ENCODE results near the gene PPP1R9A.

Gene PPP1R9A

DNA sequence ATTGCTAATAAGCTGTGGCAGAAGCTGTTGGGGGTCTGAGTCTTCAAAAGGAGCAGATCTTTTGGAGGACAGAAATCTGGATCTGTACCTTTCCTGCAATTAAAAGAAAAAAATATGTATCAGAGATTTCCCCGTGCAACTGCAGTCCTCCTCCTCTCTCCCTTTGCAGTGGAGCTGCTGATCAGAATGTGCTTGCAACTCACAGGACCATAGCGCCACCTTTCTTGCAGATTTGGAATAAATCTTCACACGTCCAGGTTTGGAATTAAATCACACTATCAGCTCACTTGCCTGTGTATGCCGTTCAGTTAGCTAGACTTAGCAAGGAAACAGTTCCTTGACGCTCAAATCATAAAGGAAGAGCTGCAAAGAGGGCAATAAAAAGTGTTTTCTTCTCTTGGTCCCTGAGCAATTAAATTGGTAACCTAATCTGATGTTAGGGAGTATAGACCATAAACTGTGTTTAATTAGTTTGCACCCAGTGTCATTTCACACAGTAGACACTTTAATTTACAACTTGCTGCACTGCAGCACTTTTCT lies 339.5 kb downstream of the PPP1R9A start:
- in situ Hi-C loops (cut with HindIII; ENCODE audit: low sequenced_read_pairs) = no loop called here

DNA sequence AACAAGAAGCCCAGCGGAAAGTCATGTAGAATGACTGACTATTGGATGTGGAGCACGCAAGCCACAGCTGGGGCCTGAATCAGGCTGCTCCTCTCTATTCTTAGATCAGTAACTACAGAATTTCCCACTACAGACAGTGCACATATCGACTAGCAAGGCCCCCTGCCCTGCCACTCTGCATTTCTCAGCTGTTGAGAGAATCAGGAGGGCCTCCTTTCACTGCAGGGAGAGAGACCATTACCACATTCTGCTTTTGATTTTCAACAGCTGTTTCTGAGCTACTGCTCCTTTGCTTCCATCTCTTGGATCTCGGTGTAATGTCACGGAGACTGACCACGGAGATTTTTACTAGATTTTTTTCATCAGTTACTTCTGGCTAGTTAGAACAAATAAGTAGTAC lies 343.2 kb downstream of the PPP1R9A start:
- in situ Hi-C loops (cut with HindIII; ENCODE audit: low sequenced_read_pairs) = no loop called here

DNA sequence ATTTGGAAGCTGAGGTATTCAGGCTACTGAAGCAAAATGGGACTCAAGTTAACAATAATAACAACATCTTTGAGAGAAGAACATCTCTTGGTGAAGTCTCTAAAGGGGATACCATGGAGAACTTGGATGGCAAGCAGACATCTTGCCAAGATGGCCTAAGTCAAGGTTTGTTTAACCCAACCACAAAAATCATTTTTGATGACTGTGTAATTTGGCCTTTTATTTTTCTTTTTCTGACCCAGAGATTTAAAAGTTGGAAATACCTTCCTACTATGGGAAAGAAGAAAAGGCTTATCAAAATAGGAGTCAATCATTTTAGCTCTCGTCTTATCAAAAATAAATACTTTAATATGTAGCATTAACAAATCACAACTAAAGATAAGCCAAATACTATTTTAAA lies 344.6 kb downstream of the PPP1R9A start:
- in situ Hi-C loops (cut with HindIII; ENCODE audit: low sequenced_read_pairs) = no loop called here

- in situ Hi-C loops (cut with HindIII; ENCODE audit: low sequenced_read_pairs) = no loop called here
These were observed 346.6 kb downstream of the PPP1R9A start for GRCh38 chr7:95253986-95254385.

DNA sequence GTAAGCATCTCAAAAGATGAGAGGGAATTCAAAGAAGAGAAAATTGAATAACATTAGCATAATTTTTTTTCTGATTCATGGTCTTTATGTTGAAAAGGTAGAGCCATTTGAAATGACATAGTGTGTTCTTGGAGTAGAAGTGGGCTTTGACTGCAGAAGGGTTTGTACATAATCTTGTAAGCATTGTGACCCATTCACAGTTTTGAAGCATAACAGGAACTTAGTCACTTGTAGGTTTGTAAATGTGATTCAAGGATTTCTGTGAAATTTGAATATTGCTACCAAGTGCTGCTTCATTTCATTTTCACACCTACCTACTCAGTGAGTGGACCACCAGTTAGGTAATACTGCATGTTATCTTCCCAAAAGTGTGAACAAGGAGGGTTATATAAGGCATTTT lies 348.3 kb downstream of the PPP1R9A start:
- in situ Hi-C loops (cut with HindIII; ENCODE audit: low sequenced_read_pairs) = no loop called here

- in situ Hi-C loops (cut with HindIII; ENCODE audit: low sequenced_read_pairs) = no loop called here
These were observed 354.6 kb downstream of the PPP1R9A start for GRCh38 chr7:95261895-95262415.

- in situ Hi-C loops (cut with HindIII; ENCODE audit: low sequenced_read_pairs) = no loop called here
These were observed 355.5 kb downstream of the PPP1R9A start for GRCh38 chr7:95262875-95263274.

DNA sequence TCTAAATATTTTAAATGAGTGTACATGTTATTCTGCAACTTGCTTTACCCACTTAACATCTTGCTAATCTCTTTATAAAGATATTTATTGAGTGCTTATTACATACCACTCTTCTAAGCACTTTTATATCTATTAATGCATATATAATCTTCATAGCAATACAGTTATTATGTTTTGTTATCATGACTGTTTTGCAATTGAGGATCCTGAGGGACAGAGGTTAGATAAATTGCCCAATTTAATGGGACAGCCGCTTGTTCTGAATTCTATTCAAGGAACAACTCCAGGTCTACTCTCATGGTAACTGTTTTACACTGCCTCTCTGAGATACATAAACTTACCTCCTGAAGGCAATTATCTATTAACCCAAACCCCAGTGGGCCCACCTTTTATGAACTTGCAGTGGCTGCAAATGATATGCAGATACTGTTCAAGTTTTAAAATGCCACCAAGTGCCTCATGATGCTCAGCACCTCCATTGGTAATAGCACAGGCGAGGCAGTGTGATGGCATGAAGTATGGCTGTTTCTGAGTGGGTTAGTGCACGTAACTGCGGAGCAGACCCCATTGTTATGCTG lies 356.5 kb downstream of the PPP1R9A start:
- in situ Hi-C loops (cut with HindIII; ENCODE audit: low sequenced_read_pairs) = no loop called here

DNA sequence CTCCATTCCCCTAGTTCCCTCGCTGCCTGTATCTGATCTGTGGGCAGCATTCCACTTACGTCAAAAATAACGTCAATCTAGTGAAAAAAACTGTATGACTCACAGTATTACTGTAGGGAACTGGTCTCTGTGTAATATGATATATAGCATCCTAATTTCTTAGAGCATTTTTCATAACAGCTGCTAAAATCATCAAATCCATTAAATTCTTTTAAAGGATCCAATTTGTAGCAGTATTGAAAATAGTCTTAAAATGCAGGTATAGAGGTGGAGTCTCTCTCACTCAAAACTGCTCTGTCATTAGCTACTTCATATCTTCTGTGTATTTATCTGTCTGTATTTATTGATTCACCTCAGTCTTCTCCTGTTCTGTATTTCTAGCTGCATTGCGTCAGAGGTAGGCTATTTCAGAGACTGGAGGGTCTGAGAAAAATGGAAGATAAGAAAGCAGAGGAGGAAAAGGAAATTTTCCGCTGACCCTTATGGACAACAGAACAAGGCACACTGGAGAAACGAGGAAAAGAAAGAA lies 357.0 kb downstream of the PPP1R9A start:
- in situ Hi-C loops (cut with HindIII; ENCODE audit: low sequenced_read_pairs) = no loop called here

GRCh38 chr7:95265634-95266033 lies 358.2 kb downstream of the PPP1R9A start:
- in situ Hi-C loops (cut with HindIII; ENCODE audit: low sequenced_read_pairs) = no loop called here

DNA sequence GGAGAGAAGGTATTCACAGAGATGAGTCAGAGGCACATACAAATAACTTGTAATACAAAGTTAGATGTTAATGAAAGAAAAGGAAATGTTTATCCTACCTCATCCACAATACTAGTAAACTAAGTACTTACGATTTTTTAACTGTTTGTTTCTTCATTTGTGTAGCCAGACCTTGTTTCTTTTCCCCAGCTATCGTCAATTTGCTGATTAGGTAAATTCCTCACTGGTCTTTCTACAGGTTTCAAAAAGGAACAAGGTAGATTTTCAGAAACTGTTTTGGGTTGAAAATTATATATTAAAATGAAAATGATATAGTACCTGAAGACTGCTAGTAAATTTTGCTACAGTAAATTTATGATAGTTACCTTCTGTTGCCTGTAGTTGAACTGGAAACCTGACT lies 360.4 kb downstream of the PPP1R9A start:
- in situ Hi-C loops (cut with HindIII; ENCODE audit: low sequenced_read_pairs) = no loop called here

- in situ Hi-C loops (cut with HindIII; ENCODE audit: low sequenced_read_pairs) = no loop called here
These were observed 362.2 kb downstream of the PPP1R9A start for GRCh38 chr7:95269640-95270039.

DNA sequence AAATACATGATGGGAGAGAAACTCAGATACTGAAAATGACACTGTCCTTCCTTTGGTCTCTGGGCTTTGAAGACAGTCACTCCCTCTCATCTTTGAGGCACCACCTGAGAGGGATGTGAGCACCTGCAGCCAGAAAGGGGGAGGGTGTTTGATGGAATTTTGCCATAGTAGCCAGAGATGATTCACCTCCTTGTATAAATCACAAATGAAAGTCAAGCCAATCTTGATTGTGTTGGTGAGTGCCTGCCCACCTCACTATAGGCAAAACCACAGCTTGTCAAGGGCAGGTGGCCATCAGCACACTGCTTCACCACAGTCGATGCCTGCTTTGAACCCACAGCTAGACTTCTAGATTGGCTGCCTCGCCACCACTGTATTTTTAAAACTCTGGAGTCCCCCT lies 368.7 kb downstream of the PPP1R9A start:
- in situ Hi-C loops (cut with HindIII; ENCODE audit: low sequenced_read_pairs) = no loop called here

DNA sequence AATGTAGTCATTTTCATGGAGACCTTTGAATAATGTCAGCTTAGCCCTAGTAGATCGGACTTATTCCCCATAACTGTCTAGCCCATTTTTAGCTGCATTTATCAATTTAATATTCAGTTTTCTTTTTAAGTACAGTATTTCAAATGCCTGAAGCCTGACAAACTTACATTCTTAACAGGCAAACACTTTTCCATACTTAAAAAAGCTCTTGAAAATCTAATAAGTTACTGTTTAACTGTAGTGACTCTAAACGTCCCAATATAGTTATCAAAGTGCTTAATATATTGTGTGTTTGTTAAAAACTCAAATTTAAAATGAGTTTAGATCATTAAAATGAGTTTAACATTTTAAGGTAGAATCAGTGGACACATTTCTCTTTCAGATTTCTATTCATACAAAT lies 372.0 kb downstream of the PPP1R9A start:
- in situ Hi-C loops (cut with HindIII; ENCODE audit: low sequenced_read_pairs) = no loop called here

- in situ Hi-C loops (cut with HindIII; ENCODE audit: low sequenced_read_pairs) = no loop called here
These were observed 378.7 kb downstream of the PPP1R9A start for GRCh38 chr7:95286096-95286495.

DNA sequence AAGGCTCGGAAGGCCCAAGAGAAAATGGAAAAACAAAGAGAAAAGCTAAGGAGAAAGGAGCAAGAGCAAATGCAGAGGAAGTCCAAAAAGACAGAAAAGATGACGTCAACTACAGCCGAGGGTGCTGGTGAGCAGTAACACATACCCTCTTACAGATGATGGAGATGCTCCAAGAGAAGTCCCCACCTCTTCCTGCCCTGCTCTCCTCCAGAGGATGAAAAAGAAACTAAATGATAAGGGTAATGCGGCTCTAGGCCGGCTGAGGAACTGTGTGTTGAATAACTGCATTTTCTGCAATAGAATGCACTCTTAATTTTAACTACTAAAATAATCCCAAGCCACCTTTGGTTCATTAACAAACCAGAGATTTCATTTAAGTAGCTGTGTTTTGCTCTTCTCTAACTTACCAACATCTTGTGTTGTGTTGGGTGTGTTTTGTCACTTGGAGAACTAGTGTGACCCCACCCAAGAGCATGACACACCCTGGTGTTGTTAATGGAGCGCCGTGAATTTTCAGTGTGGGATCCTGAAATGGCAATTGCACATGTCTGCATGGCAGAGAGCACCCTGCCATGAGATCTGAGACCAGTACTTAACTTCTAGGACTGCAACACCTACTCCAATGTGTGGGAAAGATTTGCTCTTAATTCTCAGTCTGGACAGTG lies 382.9 kb downstream of the PPP1R9A start:
- in situ Hi-C loops (cut with HindIII; ENCODE audit: low sequenced_read_pairs) = no loop called here

- in situ Hi-C loops (cut with HindIII; ENCODE audit: low sequenced_read_pairs) = no loop called here
These were observed 388.0 kb downstream of the PPP1R9A start for GRCh38 chr7:95295397-95295796.

DNA sequence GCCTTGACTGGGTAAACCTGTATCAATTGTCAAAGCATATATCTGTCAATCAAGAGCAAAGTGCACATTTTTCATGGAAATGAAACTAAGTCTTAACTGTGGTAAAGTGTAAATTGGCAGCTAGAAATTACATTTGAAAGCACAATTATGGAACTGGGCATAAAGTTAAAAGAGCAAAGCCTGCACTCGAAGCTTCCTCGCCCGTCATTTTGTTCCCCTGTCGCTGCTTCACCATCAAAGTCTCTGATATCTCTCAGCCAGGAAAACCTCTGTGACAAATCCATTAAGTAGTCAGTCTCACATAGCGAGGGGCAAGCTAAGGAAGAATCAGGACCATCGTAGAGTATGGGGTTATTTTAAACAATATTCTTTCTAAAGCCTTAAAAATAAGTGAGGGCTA lies 389.1 kb downstream of the PPP1R9A start:
- in situ Hi-C loops (cut with HindIII; ENCODE audit: low sequenced_read_pairs) = no loop called here

DNA sequence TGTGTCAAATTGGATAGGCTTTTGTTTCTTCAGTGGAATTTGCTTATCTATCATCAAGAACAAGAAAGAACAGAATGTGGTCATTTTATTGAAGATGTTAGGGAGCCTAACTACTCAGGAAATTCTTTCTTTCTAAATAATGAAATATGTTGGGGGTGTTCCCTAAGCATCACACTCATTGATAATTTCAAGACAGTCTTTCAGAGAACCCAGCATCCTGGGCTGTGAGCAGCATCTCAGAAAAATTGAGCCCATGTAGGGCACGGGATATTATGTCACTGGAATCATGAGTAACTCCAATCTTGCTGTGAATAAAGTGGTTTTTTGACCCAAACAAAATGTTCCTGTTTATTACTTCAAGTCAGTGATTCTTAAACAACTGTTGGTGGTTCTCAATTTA lies 389.6 kb downstream of the PPP1R9A start:
- in situ Hi-C loops (cut with HindIII; ENCODE audit: low sequenced_read_pairs) = no loop called here

DNA sequence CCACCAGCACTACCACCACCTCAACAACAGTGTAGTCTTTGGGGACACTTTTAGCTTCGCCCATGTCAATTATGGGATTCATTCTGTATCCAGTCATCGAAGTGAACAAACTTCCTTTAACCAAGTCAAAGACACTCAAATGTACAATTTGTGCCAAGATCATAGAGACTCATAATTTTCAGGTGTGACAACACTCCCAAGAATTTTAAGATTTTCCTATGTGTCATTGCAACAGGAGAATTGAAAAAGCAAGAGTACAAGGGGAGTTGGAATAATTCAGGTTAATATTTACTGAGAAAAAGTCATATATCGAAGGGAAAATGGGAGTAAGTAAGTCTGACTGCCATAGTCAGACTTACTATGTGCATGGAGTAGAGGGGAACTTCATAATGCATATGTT lies 390.7 kb downstream of the PPP1R9A start:
- in situ Hi-C loops (cut with HindIII; ENCODE audit: low sequenced_read_pairs) = no loop called here

- in situ Hi-C loops (cut with HindIII; ENCODE audit: low sequenced_read_pairs) = no loop called here
These were observed 395.9 kb downstream of the PPP1R9A start for GRCh38 chr7:95303013-95303905.
